Peyer's patch (tissue), 4 donors: ENCODE measurements around the gene TSPAN4. TPM values are rescaled to one million over a fixed set of nuclear protein-coding genes. Genes with fewer than 3 reads are reported as not detected.
A peak's percentile ranks its signal among the peaks of the same experiment; 100 is the strongest.

Experiments
- DNase-seq, 3 donors: peaks; one replicate each; pipeline ENCODE4 v3.0.0-alpha.2; 2017 to 2019
- H3K27ac ChIP-seq, 4 donors: fragments of 200-600 bp; sonication (generic); one replicate each; pipeline ENCODE4 v1.5.1; 2016 to 2019
- H3K27me3 ChIP-seq, 2 donors: fragments of 200-600 bp; sonication (generic); one replicate each; pipeline ENCODE4 v1.5.1; 2019
- H3K36me3 ChIP-seq, 3 donors: fragments of 200-600 bp; sonication (generic); one replicate each; pipeline ENCODE4 v1.5.1; 2016 to 2019
- H3K4me1 ChIP-seq, 4 donors: fragments of 200-600 bp; sonication (generic); one replicate each; pipeline ENCODE4 v1.5.1; 2016 to 2019
- H3K4me3 ChIP-seq, 4 donors: fragments of 200-600 bp; sonication (generic); 1 replicate in 3 of 4; 2 replicates in 1 of 4; pipeline ENCODE4 v1.5.1; 2016 to 2019; ENCODE audit warnings: mild to moderate bottlenecking in 1 of 4
- H3K9me3 ChIP-seq, 4 donors: fragments of 200-600 bp; sonication (generic); one replicate each; pipeline ENCODE4 v1.5.1; 2016 to 2019; ENCODE audit warnings: mild to moderate bottlenecking in 1 of 4
- POLR2A ChIP-seq, 2 donors: fragments of 450-650 bp; IDR thresholded peaks; one replicate each; pipeline ENCODE4 v1.5.1; 2017; ENCODE audit warnings: antibody characterized with exemption in 2 of 2, mild to moderate bottlenecking in 2 of 2, moderate library complexity in 2 of 2
- total RNA-seq, 4 donors: library from RNA; depleted of rRNA; stranded (reverse); fragments of >200 nt; gene quantifications; one replicate each; pipeline ENCODE4 v1.1.0, GENCODE V29; 2016
- TF ChIP-seq, protein P1 (sequence below), 6 experiments: fragments of 450-650 bp in 4 of 6; fragments of 200-600 bp in 2 of 6; sonication (generic) in 1 of 6; IDR thresholded peaks; one replicate each; pipeline ENCODE4 v1.5.1; 2017 to 2019; ENCODE audit warnings: antibody characterized with exemption in 6 of 6, mild to moderate bottlenecking in 3 of 6, moderate library complexity in 1 of 6

The TSPAN4 gene
- total RNA-seq, 4 donors from 2014 or later, result 20.0 to 52.1 (median 38.4) TPM

DNA sequence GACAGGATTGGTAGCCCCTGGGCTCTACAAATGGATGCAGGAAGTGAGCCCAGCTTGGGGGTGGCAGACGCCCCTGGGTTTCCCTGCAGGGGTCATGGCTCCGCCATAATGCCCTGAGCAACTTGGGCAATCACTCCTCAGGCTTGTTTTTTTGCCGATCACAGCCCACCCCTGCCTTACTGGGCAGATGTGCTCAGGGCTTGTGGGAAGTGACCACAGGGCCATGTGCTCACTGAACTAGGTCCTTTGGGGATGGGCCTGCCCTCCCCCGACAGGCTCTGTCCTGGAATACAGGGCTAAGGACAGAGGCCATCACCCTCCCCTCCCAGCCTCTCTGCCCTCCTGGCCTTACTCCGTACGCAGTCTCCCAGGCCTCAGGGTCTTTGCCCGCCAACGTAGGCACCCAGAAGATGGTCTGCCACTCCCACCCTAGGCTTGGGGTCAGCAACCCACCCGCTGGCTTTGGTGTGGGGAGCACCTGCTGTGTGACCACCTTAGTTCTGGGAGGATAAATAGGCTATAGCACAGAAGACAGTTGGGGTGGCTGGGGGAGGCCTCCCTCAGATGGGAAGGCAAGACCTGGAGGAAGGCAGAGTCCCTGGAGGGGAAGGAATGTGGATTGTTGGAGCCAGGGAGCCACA, 29.1 kb upstream of the TSPAN4 start:
- TF ChIP-seq POLR2A (IDR thresholded peaks at IDR 0.05), result no peak
- TF ChIP-seq, protein P1, sequence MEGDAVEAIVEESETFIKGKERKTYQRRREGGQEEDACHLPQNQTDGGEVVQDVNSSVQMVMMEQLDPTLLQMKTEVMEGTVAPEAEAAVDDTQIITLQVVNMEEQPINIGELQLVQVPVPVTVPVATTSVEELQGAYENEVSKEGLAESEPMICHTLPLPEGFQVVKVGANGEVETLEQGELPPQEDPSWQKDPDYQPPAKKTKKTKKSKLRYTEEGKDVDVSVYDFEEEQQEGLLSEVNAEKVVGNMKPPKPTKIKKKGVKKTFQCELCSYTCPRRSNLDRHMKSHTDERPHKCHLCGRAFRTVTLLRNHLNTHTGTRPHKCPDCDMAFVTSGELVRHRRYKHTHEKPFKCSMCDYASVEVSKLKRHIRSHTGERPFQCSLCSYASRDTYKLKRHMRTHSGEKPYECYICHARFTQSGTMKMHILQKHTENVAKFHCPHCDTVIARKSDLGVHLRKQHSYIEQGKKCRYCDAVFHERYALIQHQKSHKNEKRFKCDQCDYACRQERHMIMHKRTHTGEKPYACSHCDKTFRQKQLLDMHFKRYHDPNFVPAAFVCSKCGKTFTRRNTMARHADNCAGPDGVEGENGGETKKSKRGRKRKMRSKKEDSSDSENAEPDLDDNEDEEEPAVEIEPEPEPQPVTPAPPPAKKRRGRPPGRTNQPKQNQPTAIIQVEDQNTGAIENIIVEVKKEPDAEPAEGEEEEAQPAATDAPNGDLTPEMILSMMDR (IDR thresholded peaks at IDR 0.05), result no peak
- no peaks in the 10 kb centered on the region for H3K27me3 ChIP-seq
- H3K4me1 ChIP-seq, result peaks cover 7 to 17% (median 11%) of the 10 kb centered on the region in 4 donors
- H3K9me3 ChIP-seq, result no peaks in the 10 kb centered on the region
- H3K4me3 ChIP-seq, result no peak overlapping the region
- no peak overlapping the region for H3K27ac ChIP-seq
- DNase-seq, result no peak
- peaks cover 0 to 26% (median 0%) of the 10 kb centered on the region in 3 donors for H3K36me3 ChIP-seq

DNA sequence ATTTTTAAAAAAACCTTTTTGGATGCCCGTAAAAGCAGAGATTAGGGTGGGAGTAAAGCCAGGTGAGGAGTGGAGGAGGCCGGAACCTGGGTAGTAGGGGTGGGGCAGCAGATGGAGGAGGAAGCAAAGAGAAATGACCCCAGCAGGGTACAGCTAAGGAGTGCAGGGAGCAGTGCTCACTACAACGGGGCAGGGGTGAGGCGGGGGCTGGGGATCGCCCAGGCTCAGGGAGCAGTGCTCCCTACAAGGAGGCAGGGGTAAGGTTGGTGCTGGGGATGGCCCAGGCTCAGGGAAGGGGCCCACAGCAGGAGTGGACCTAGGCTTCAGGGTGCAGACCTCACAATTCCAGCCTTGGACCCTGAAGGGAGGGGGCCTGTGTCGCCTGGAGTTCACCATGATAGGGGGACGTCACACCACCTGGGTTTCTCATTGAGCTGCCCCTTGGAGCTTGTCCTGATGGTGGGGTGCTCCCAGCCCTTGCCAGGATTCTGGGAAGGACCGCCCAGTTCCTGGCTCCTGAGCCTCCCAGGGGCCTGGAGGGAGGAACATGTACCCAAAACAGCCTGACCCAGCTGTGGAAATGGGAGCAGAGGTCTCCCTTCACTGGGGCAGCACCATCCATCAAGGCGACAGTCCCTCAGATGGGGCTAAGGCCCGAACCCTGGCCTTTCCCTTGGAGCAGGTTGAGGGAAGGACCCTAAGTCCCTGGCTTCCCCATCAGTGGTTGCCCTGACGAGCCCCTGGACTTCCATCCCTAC, 26.8 kb upstream of the TSPAN4 start:
- no peak for TF ChIP-seq POLR2A (IDR thresholded peaks at IDR 0.05)
- TF ChIP-seq, protein P1 (IDR thresholded peaks at IDR 0.05), result no peak
- Histone ChIP-seq H3K27me3 (no peaks in the 10 kb centered on the region), H3K36me3 (peaks cover 0 to 26% (median 0%) of the 10 kb centered on the region in 3 donors), H3K4me1 (peaks cover 10 to 20% (median 15%) of the 10 kb centered on the region in 4 donors), H3K9me3 (no peaks in the 10 kb centered on the region), H3K27ac (no peak overlapping the region), H3K4me3 (no peak overlapping the region)
- DNase-seq, result no peak

DNA sequence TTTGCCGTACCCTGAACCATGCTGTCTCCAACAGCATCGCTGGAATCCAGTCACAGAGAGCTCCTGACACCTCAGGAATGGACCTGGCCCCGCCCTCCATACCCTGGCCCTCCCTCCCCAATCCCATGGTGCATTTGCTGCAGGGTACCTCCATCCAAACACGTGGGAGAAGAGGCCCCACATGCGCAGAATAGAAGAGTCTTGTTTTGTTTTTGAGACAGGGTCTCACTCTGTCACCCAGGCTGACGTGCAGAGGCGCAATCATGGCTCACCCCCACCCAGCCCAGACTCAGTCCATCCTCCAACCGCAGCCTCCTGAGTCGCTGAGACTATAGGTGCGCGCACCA, 26.2 kb upstream of the TSPAN4 start:
- DNase-seq, result no peak
- peaks cover 6 to 20% (median 16%) of the 10 kb centered on the region in 4 donors for H3K4me1 ChIP-seq
- H3K9me3 ChIP-seq, result no peaks in the 10 kb centered on the region
- TF ChIP-seq, protein P1 (IDR thresholded peaks at IDR 0.05), result no peak
- H3K36me3 ChIP-seq, result peaks cover 0 to 24% (median 0%) of the 10 kb centered on the region in 3 donors
- H3K4me3 ChIP-seq, result no peak overlapping the region
- no peak overlapping the region for H3K27ac ChIP-seq
- no peaks in the 10 kb centered on the region for H3K27me3 ChIP-seq

DNA sequence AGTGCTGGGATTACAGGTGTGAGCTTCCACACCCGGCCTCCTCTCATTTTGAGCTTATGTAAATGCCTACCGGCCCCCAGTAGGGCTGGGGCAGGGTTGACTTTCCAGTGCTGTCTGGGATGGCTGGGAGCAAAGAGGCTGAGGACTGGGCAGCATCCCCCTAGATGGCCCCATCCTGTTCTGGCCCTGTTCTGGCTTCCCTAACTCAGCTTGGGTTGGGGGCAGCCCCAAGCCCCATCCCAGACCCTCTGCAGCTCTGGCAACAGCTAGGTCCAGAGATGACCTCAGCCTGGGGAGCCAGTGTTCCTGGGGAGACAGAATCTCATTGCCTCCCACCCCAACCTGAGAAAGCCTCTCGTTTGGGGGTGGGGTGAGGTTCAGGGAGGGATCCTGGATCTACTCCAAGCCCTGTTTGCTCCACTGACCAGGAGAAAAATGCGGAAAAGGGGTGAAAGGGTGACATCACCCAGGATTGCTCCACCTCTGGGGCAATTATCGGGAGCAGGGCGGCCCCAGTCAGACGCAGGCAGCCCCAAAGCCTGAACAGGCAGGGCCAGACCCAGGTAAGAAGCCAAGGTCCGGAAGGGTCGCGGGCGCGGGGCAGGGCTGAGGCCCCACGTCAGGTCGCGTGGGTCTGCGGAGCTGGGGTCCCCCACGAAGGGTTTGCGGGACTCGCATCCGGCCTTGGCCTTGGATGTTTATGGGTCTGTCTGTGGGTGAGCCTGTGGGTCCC, 24.1 kb upstream of the TSPAN4 start, which contains the start of gene PNPLA2:
PNPLA2 (plus strand) TSS at position 519 of the 733 bp plus-strand sequence. CDS start 805 bp downstream, outside the sequence.
- Histone ChIP-seq H3K36me3 (peaks cover 0 to 19% (median 0%) of the 10 kb centered on the region in 3 donors), H3K27ac (peak within 1 kb of the TSS; percentile 96 to 98 (median 96)), H3K4me1 (peaks cover 5 to 29% (median 18%) of the 10 kb centered on the region in 4 donors), H3K9me3 (no peaks in the 10 kb centered on the region), H3K4me3 (peak within 1 kb of the TSS; percentile 75 to 97 (median 80)), H3K27me3 (no peaks in the 10 kb centered on the region)
- DNase-seq, result peak in 2 of 3 donors; percentile 79 to 86
- TF ChIP-seq, protein P1 (IDR thresholded peaks at IDR 0.05), result no peak
- peak; percentile 85 to 88 for TF ChIP-seq POLR2A (IDR thresholded peaks at IDR 0.05)

DNA sequence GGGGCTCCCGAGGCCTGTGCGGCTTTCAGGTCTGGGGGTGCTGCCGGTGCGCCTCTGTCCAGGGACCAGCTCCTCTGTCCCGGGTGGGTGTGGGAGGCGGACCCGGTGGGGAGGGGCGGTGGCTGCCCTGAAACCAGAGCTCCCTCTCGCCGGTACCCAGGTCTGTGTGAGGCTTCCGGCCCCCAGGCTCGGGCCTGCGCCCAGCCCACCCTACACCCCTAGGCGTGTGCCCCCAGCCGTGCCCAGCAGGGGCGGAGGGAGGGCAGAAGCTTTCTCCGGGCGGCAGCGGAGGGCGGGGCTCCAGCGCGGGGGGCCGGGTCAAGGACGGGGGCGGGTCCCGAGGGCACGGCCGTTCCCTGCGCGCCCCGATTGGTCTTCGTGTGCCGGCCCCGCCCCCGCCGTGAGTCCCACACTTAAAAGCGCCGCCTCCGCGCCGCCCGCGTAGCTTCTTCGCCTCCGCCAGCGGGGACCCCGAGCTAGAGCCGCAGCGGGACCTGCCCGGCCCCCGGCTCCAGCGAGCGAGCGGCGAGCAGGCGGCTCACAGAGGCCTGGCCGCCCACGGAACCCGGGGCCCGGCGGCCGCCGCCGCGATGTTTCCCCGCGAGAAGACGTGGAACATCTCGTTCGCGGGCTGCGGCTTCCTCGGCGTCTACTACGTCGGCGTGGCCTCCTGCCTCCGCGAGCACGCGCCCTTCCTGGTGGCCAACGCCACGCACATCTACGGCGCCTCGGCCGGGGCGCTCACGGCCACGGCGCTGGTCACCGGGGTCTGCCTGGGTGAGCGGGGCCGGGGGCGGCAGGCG, 23.3 kb upstream of the TSPAN4 start:
- H3K36me3 ChIP-seq, result peaks cover 0 to 25% (median 0%) of the 10 kb centered on the region in 3 donors
- TF ChIP-seq POLR2A (IDR thresholded peaks at IDR 0.05), result peak; percentile 89 to 92
- TF ChIP-seq, protein P1 (IDR thresholded peaks at IDR 0.05), result peak in 4 of 6 experiments; percentile 24 to 47 (median 42)
- peak overlapping the region; percentile 75 to 97 (median 80) for H3K4me3 ChIP-seq
- H3K27ac ChIP-seq, result peak overlapping the region; percentile 96 to 98 (median 96)
- DNase-seq, result peak; percentile 94 to 97 (median 95)
- no peaks in the 10 kb centered on the region for H3K9me3 ChIP-seq
- no peaks in the 10 kb centered on the region for H3K27me3 ChIP-seq
- peaks cover 5 to 29% (median 18%) of the 10 kb centered on the region in 4 donors for H3K4me1 ChIP-seq
